Caco-2 (cell line): ENCODE results near the gene LMNTD2. TPM values are rescaled to one million over a fixed set of nuclear protein-coding genes. Genes with fewer than 3 reads are reported as not detected.

Experiments
- BruUV-seq: library from RNA; stranded (reverse); fragments of 400-500 nt; replicated peaks from 2 replicates; lab custom pipeline; 2021; lab: Mats Ljungman, UMichigan
- CTCF ChIA-PET: fragments of 300-600 bp; sonication (Branson Sonifier 250); formaldehyde crosslinking; loops from one replicate; lab custom pipeline; 2022; ENCODE audit warnings: antibody characterized with exemption; lab: Charles Lee
- POLR2A ChIA-PET: fragments of 300-600 bp; sonication (Branson Sonifier 250); formaldehyde crosslinking; loops from one replicate; lab custom pipeline; 2022; ENCODE audit warnings: antibody characterized with exemption; lab: Charles Lee
- DNase-seq, 2 experiments: peaks; one replicate each; pipeline versions ENCODE4 v3.0.0 to v3.0.0-alpha.2; 2020 to 2022
- H3K27me3 ChIP-seq: replicated peaks from 2 replicates; pipeline ENCODE4 v1.6.0; 2011; ENCODE audit warnings: low read length; ENCODE audit not compliant: control insufficient read depth, insufficient read depth
- H3K36me3 ChIP-seq: 2 replicates; pipeline ENCODE4 v1.5.1; 2011; ENCODE audit warnings: low read length; ENCODE audit not compliant: control insufficient read depth, insufficient read depth
- H3K4me1 ChIP-seq: fragments of 250-450 bp; sonication (Bioruptor Pico); 2 replicates; pipeline ENCODE4 v1.5.1; 2020; ENCODE audit warnings: mild to moderate bottlenecking
- H3K4me3 ChIP-seq: 2 replicates; pipeline ENCODE4 v1.5.1; 2011; ENCODE audit warnings: low read depth, mild to moderate bottlenecking, control low read depth, low read length
- H3K9me3 ChIP-seq: fragments of 250-450 bp; sonication (Bioruptor Pico); 2 replicates; pipeline ENCODE4 v1.5.1; 2020; ENCODE audit warnings: mild to moderate bottlenecking, moderate library complexity
- H3K27ac Mint-ChIP-seq: one replicate; pipeline ENCODE4 v1.8.0; 2022; ENCODE audit warnings: mixed read lengths; ENCODE audit not compliant: unreplicated experiment
- H3K27me3 Mint-ChIP-seq: one replicate; pipeline ENCODE4 v1.8.0; 2022; ENCODE audit warnings: mixed read lengths; ENCODE audit not compliant: insufficient read depth, unreplicated experiment
- H3K36me3 Mint-ChIP-seq: one replicate; pipeline ENCODE4 v1.8.0; 2022; ENCODE audit warnings: mild to moderate bottlenecking, mixed read lengths; ENCODE audit not compliant: insufficient read depth, unreplicated experiment
- H3K4me1 Mint-ChIP-seq: one replicate; pipeline ENCODE4 v1.8.0; 2022; ENCODE audit warnings: low read depth, mixed read lengths; ENCODE audit not compliant: unreplicated experiment
- H3K4me3 Mint-ChIP-seq: one replicate; pipeline ENCODE4 v1.8.0; 2022; ENCODE audit warnings: mild to moderate bottlenecking, moderate library complexity, mixed read lengths; ENCODE audit not compliant: unreplicated experiment
- H3K9me3 Mint-ChIP-seq: one replicate; pipeline ENCODE4 v1.8.0; 2022; ENCODE audit warnings: mixed read lengths; ENCODE audit not compliant: unreplicated experiment
- intact Hi-C: fragments of 100-400 bp; cut with micrococcal nuclease; formaldehyde crosslinking; loops from one replicate; pipeline ENCODE4 v1.10.0; 2022; ENCODE audit not compliant: unreplicated experiment
- total RNA-seq: library from RNA; stranded (reverse); gene quantifications from 2 replicates; pipeline ENCODE4 v1.2.3, GENCODE V29; 2022
- TF ChIP-seq, protein P1 (sequence below), 2 experiments: fragments of 200-600 bp in 1 of 2; IDR thresholded peaks; 1 replicate in 1 of 2; 2 replicates in 1 of 2; pipeline versions ENCODE4 v1.5.1 to v1.8.0; 2011 to 2022; ENCODE audit warnings: antibody characterized with exemption in 1 of 2, control low read depth in 1 of 2, inconsistent platforms in 1 of 2, low read depth in 1 of 2, low read length in 1 of 2, mild to moderate bottlenecking in 1 of 2, moderate library complexity in 1 of 2; ENCODE audit not compliant: insufficient read depth in 1 of 2, severe bottlenecking in 1 of 2, unreplicated experiment in 1 of 2

The LMNTD2 gene
- total RNA-seq, 1 experiment from 2014 or later, result 11.9 TPM

DNA sequence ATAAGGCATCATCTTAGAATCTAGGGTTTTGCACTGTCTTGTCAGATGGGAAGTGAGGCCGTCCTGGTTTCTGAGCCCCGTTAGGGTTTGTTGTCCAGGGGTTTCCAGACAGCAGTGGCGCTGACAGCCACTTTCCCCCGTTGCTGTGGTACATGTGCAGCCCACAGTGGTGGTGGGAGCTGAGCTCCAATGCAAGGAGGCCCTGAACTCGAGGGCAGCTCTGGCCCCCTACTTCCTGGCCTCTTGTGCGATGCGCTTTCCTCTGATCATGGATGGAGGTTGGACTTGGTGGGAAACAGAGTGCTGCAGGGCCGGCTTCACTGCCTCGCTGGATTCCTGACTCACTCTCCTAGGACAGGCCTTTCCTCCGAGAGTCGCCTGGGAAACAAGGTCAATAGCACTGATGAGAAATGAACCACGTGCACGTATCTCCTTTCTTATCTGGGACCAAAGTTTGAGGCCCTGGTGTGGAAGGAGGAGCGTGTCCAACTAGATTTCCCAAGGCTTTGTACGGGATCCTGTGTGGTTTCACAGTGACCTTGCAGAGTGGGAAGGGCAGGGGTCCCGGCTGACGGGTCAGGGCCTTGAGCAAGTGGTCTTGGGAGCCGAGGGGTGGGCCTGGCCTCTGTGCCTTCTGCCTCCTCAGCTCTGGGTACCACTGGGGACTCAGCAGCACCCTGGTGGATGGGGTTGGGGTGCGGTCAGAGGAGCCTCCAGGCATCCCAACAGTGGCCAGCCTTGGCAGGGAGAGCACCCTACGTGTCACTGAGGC lies 19.5 kb upstream of the LMNTD2 start:
- no peaks in the 10 kb centered on the region for H3K27me3 ChIP-seq
- H3K9me3 ChIP-seq, result no peaks in the 10 kb centered on the region
- Mint-ChIP-seq H3K4me1 (peaks cover 5% of the 10 kb centered on the region), H3K4me3 (no peak overlapping the region), H3K9me3 (no peaks in the 10 kb centered on the region), H3K27ac (no peak overlapping the region), H3K27me3 (no peaks in the 10 kb centered on the region), H3K36me3 (peaks cover 55% of the 10 kb centered on the region)
- no TSS peak for BruUV-seq
- ChIA-PET POLR2A (no interaction called here), CTCF (no interaction called here)
- H3K4me1 ChIP-seq, result peaks cover 26% of the 10 kb centered on the region
- H3K4me3 ChIP-seq, result no peak overlapping the region
- no peak for DNase-seq
- TF ChIP-seq, protein P1, sequence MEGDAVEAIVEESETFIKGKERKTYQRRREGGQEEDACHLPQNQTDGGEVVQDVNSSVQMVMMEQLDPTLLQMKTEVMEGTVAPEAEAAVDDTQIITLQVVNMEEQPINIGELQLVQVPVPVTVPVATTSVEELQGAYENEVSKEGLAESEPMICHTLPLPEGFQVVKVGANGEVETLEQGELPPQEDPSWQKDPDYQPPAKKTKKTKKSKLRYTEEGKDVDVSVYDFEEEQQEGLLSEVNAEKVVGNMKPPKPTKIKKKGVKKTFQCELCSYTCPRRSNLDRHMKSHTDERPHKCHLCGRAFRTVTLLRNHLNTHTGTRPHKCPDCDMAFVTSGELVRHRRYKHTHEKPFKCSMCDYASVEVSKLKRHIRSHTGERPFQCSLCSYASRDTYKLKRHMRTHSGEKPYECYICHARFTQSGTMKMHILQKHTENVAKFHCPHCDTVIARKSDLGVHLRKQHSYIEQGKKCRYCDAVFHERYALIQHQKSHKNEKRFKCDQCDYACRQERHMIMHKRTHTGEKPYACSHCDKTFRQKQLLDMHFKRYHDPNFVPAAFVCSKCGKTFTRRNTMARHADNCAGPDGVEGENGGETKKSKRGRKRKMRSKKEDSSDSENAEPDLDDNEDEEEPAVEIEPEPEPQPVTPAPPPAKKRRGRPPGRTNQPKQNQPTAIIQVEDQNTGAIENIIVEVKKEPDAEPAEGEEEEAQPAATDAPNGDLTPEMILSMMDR (IDR thresholded peaks at IDR 0.05; ENCODE audit: insufficient read depth in 1 of 2, low read depth in 1 of 2, low read length in 1 of 2, severe bottlenecking in 1 of 2, unreplicated experiment in 1 of 2), result no peak
- H3K36me3 ChIP-seq, result peaks cover 1% of the 10 kb centered on the region; the same call in 1 of the 2 replicates
- intact Hi-C loops, result loop anchor here (5.0 kb wide), 1 partner anchor 32 kb away; no protein-coding TSS in a partner anchor

- Mint-ChIP-seq H3K9me3 (no peaks in the 10 kb centered on the region), H3K36me3 (peaks cover 43% of the 10 kb centered on the region), H3K27ac (no peak overlapping the region), H3K27me3 (no peaks in the 10 kb centered on the region), H3K4me1 (peaks cover 16% of the 10 kb centered on the region), H3K4me3 (peak overlapping the region; percentile 78)
- intact Hi-C loops, result loop anchor here (5.0 kb wide), 1 partner anchor 34 kb away; no protein-coding TSS in a partner anchor
- Histone ChIP-seq H3K36me3 (peaks cover 1% of the 10 kb centered on the region; the same call in 1 of the 2 replicates), H3K27me3 (no peaks in the 10 kb centered on the region), H3K4me3 (peak overlapping the region; percentile 100), H3K4me1 (peaks cover 31% of the 10 kb centered on the region), H3K9me3 (no peaks in the 10 kb centered on the region)
- BruUV-seq, result no TSS peak
- TF ChIP-seq, protein P1 (IDR thresholded peaks at IDR 0.05; ENCODE audit: insufficient read depth in 1 of 2, low read depth in 1 of 2, low read length in 1 of 2, severe bottlenecking in 1 of 2, unreplicated experiment in 1 of 2), result no peak
- no peak for DNase-seq
- ChIA-PET POLR2A (interaction anchor here (0.5 to 0.6 kb wide), 2 partner anchors 17 to 22 kb away, joined by 3 to 5 read pairs; no protein-coding TSS in a partner anchor), CTCF (interaction anchor here (0.6 kb wide), 1 partner anchor 23 kb away, joined by 4 read pairs; no protein-coding TSS in a partner anchor)
Observed at GRCh38 chr11:578276-579035, 17.9 kb upstream of the LMNTD2 start.

DNA sequence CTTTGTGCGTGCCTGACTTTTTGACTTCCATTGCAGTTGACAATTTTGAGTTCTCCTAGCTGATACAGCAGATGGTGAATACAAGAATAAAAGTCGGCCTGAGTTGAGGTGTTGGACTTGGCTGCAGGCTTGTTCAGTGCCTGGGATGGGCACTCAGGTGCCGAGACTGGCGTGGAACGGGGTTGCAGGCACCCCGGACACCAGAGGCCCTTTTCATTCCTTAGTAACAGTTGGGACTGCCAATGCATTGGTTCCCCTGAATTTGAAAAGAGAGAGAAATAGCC lies 17.0 kb upstream of the LMNTD2 start:
- Mint-ChIP-seq H3K4me3 (peak overlapping the region; percentile 78), H3K27ac (peak overlapping the region; percentile 63), H3K9me3 (no peaks in the 10 kb centered on the region), H3K36me3 (peaks cover 34% of the 10 kb centered on the region), H3K4me1 (peaks cover 16% of the 10 kb centered on the region), H3K27me3 (no peaks in the 10 kb centered on the region)
- H3K9me3 ChIP-seq, result no peaks in the 10 kb centered on the region
- intact Hi-C loops, result loop anchor here (2.0 to 5.0 kb wide), 2 partner anchors 17 to 35 kb away; partner anchors contain the start of genes LMNTD2 and RASSF7
- TF ChIP-seq, protein P1 (IDR thresholded peaks at IDR 0.05; ENCODE audit: insufficient read depth in 1 of 2, low read depth in 1 of 2, low read length in 1 of 2, severe bottlenecking in 1 of 2, unreplicated experiment in 1 of 2), result no peak
- peaks cover 1% of the 10 kb centered on the region; the same call in 1 of the 2 replicates for H3K36me3 ChIP-seq
- ChIA-PET CTCF (no interaction called here), POLR2A (interaction anchor here (1.2 kb wide), 2 partner anchors 9 kb away, joined by 3 to 4 read pairs; no protein-coding TSS in a partner anchor)
- TSS peak; percentile 58 for BruUV-seq
- H3K4me3 ChIP-seq, result peak overlapping the region; percentile 100
- no peaks in the 10 kb centered on the region for H3K27me3 ChIP-seq
- DNase-seq, result no peak
- peaks cover 31% of the 10 kb centered on the region for H3K4me1 ChIP-seq
